HepG2 (cell line): ENCODE results near the gene CD40. TPM values are rescaled to one million over a fixed set of nuclear protein-coding genes. Genes with fewer than 3 reads are reported as not detected.
A peak's percentile ranks its signal among the peaks of the same experiment; 100 is the strongest.

ENCODE experiments used
- ATF1 ChIP-seq: IDR thresholded peaks from 2 replicates; pipeline ENCODE4 v1.6.1; 2016; ENCODE audit warnings: mild to moderate bottlenecking, control low read depth
- BRF2 ChIP-seq: sonication (generic); formaldehyde crosslinking; IDR thresholded peaks from 2 replicates; pipeline ENCODE4 v1.8.1; 2022; ENCODE audit warnings: mild to moderate bottlenecking, missing genetic modification reagents
- FOSL2 ChIP-seq: sonication (generic); formaldehyde crosslinking; IDR thresholded peaks from 2 replicates; pipeline ENCODE4 v1.4.0; 2020; ENCODE audit warnings: missing genetic modification reagents
- FOXO1 ChIP-seq: sonication (generic); formaldehyde crosslinking; IDR thresholded peaks from 2 replicates; pipeline ENCODE4 v1.4.0; 2020; ENCODE audit warnings: missing genetic modification reagents
- GPN1 ChIP-seq: sonication (generic); formaldehyde crosslinking; IDR thresholded peaks from 2 replicates; pipeline ENCODE4 v1.5.1; 2020; ENCODE audit warnings: missing genetic modification reagents, borderline replicate concordance
- HOXA3 ChIP-seq: sonication (generic); formaldehyde crosslinking; IDR thresholded peaks from 2 replicates; pipeline ENCODE4 v1.5.0; 2020; ENCODE audit warnings: missing genetic modification reagents
- NFKB2 ChIP-seq: sonication (generic); formaldehyde crosslinking; IDR thresholded peaks from 2 replicates; pipeline ENCODE4 v1.4.0; 2020; ENCODE audit warnings: missing genetic modification reagents, borderline replicate concordance
- NFYC ChIP-seq: IDR thresholded peaks from 2 replicates; pipeline ENCODE4 v1.6.1; 2016; ENCODE audit warnings: missing genetic modification reagents, missing compliant biosample characterization
- NR1H2 ChIP-seq: sonication (generic); formaldehyde crosslinking; IDR thresholded peaks from 2 replicates; pipeline ENCODE4 v1.8.1; 2022; ENCODE audit warnings: low read depth, missing genetic modification reagents, borderline replicate concordance
- PCBP1 ChIP-seq: fragments of 200-400 bp; formaldehyde crosslinking; IDR thresholded peaks from 2 replicates; pipeline ENCODE4 v1.6.1; 2017; ENCODE audit warnings: mild to moderate bottlenecking, low read depth, low read length, borderline replicate concordance
- SAP130 ChIP-seq: IDR thresholded peaks from 2 replicates; pipeline ENCODE4 v1.6.1; 2016; ENCODE audit warnings: low read depth
- SMYD3 ChIP-seq: sonication (generic); formaldehyde crosslinking; IDR thresholded peaks from 2 replicates; pipeline ENCODE4 v1.8.1; 2023; ENCODE audit warnings: mild to moderate bottlenecking, missing genetic modification reagents
- SOX5 ChIP-seq: IDR thresholded peaks from 2 replicates; pipeline ENCODE4 v1.6.1; 2016; ENCODE audit warnings: borderline replicate concordance
- TAF15 ChIP-seq: fragments of 200-400 bp; formaldehyde crosslinking; IDR thresholded peaks from one replicate; pipeline ENCODE4 v1.6.1; 2018; ENCODE audit warnings: mild to moderate bottlenecking, low read depth, low read length; ENCODE audit not compliant: poor library complexity, severe bottlenecking
- XRCC5 ChIP-seq: fragments of 200-400 bp; formaldehyde crosslinking; optimal IDR thresholded peaks from 2 replicates; pipeline ENCODE3; 2017; ENCODE audit warnings: mild to moderate bottlenecking, low read length
- ZBTB10 ChIP-seq: sonication (generic); formaldehyde crosslinking; IDR thresholded peaks from 2 replicates; pipeline ENCODE4 v1.4.0; 2020; ENCODE audit warnings: missing genetic modification reagents, borderline replicate concordance
- ZBTB3 ChIP-seq: sonication (generic); formaldehyde crosslinking; IDR thresholded peaks from 2 replicates; pipeline ENCODE4 v1.4.0; 2020; ENCODE audit warnings: low read depth, mild to moderate bottlenecking, moderate library complexity, missing genetic modification reagents, borderline replicate concordance
- ZBTB44 ChIP-seq: sonication (generic); formaldehyde crosslinking; IDR thresholded peaks from 2 replicates; pipeline ENCODE4 v1.4.0; 2020; ENCODE audit warnings: missing genetic modification reagents
- ZBTB8A ChIP-seq: sonication (generic); formaldehyde crosslinking; IDR thresholded peaks from 2 replicates; pipeline ENCODE4 v1.4.0; 2020; ENCODE audit warnings: mild to moderate bottlenecking, low read depth, missing genetic modification reagents, borderline replicate concordance
- ZNF180 ChIP-seq: sonication (generic); formaldehyde crosslinking; IDR thresholded peaks from 2 replicates; pipeline ENCODE4 v1.4.0; 2020; ENCODE audit warnings: low read depth, missing genetic modification reagents, borderline replicate concordance
- ZNF329 ChIP-seq: sonication (generic); formaldehyde crosslinking; IDR thresholded peaks from 2 replicates; pipeline ENCODE4 v1.9.0; 2021; ENCODE audit warnings: low read depth, mild to moderate bottlenecking, missing genetic modification reagents
- ZNF331 ChIP-seq: sonication (generic); formaldehyde crosslinking; IDR thresholded peaks from 2 replicates; pipeline ENCODE4 v1.4.0; 2020; ENCODE audit warnings: missing genetic modification reagents
- ZNF558 ChIP-seq: sonication (generic); formaldehyde crosslinking; IDR thresholded peaks from 2 replicates; pipeline ENCODE4 v1.9.0; 2022; ENCODE audit warnings: mild to moderate bottlenecking, missing genetic modification reagents, borderline replicate concordance
- ZNF660 ChIP-seq: sonication (generic); formaldehyde crosslinking; IDR thresholded peaks from 2 replicates; pipeline ENCODE4 v1.5.1; 2020; ENCODE audit warnings: mild to moderate bottlenecking, low read depth, missing genetic modification reagents, borderline replicate concordance
- polyA plus RNA-seq, 8 experiments: library from polyadenylated mRNA; depleted of rRNA in 3 of 8; stranded (reverse) in 7 of 8; unstranded in 1 of 8; fragments of >200 nt; fragmentation: Illumina TruSeq in 4 of 8; extraction: Trizol in 4 of 8; gene quantifications; 2 replicates each; pipeline versions ENCODE4 v1.2.1 to v1.2.3, GENCODE V29; 2011 to 2016; ENCODE audit warnings: low read depth in 4 of 8, missing spikeins in 1 of 8, mixed read lengths in 1 of 8; ENCODE audit not compliant: insufficient read depth in 1 of 8
- total RNA-seq, 5 experiments: library from RNA; depleted of rRNA; stranded (reverse); fragments of >200 nt; fragmentation: Illumina TruSeq; extraction: Trizol; gene quantifications; 2 replicates each; pipeline ENCODE4 v1.2.3, GENCODE V29; 2016; ENCODE audit warnings: low read depth in 1 of 5

The CD40 gene
- total and polyA plus RNA-seq, 2 of the 13 experiments (the other 11 are each of a cell fraction or from before 2014, with no cell fraction given) = 4.6 to 13.4 TPM

- TF ChIP-seq ZNF331 (0 out of 2 replicates have a peak, but pooled peaks have one; percentile 9), NFYC (CRISPR knock-in tag) (peak; percentile 66), ZNF329 (CRISPR knock-in tag) (no peak), ZNF558 (CRISPR knock-in tag) (no peak), BRF2 (no peak), ZBTB3 (CRISPR knock-in tag) (no peak), NR1H2 (CRISPR knock-in tag) (no peak), ZBTB8A (CRISPR knock-in tag) (no peak), HOXA3 (no peak), XRCC5 (no peak), ATF1 (CRISPR knock-in tag) (no peak), ZNF660 (no peak), TAF15 (peak; percentile 68), SOX5 (CRISPR knock-in tag) (no peak), ZBTB44 (no peak), NFKB2 (no peak), GPN1 (CRISPR knock-in tag) (no peak), ZBTB10 (CRISPR knock-in tag) (no peak), SAP130 (CRISPR knock-in tag) (no peak; the same call in none of the 2 replicates), FOXO1 (CRISPR knock-in tag) (no peak), ZNF180 (CRISPR knock-in tag) (no peak), FOSL2 (CRISPR knock-in tag) (0 out of 2 replicates have a peak, but pooled peaks have one; percentile 6), SMYD3 (no peak), PCBP1 (0 out of 2 replicates have a peak, but pooled peaks have one; percentile 56)
Observed at GRCh38 chr20:46117704-46118467, at the start of gene CD40 (continued).
